Epithelial cell of umbilical artery (primary cell): ENCODE data around the gene BANP. TPM values are rescaled to one million over a fixed set of nuclear protein-coding genes. Genes with fewer than 3 reads are reported as not detected.

Experiments
- total RNA-seq: library from RNA; depleted of rRNA; stranded (reverse); fragments of >200 nt; gene quantifications from 2 replicates; pipeline ENCODE4 v1.2.3, GENCODE V29; 2014

Gene BANP
- 17.2 and 40.9 TPM in 2 replicates for total RNA-seq

DNA sequence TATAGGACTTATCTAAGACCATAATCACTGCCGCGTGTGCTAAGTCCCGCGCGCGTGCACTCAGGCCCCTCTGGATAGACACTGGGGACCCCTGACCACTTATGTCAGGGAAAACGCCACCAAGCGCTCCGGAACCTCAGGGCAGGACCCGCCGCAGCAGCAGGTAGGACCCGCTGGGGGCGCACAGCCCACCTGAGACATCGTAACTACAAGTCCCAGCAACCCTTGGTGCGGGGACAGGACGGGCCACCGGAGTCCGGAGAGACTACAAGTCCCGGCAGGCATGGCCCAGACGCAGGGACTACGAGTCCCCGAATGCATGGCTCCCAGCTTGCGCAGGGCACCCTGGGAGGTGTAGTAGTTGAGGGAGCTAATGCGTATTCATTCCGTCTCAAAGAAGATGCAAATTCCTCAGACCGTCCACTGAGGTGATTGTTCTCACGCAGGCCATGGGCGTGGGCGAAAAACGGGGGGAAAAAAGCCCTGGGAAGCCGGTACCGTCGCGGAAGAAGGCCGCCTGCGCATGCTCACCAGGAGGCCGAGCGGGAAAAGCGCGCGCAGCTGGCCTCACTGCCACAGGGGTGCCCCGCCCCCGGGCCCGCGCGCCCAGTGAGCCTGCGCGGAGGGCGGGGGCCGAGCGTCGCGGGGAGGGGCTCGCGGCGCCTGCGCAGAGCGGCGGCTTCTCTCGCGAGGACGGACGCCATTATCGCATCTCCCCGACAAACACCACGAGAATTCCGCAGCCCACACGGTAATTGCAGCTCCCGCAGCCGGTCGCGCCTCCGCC, at the start of gene BANP:
Gene BANP (plus strand): TSS at position 670 of the 787 bp plus-strand sequence. CDS start 23,682 bp downstream, outside the sequence.

GRCh38 chr16:87936375-87937230, 14.6 kb upstream of the BANP start, which contains the start of gene CA5A:
CA5A (minus strand) TSS chr16:87936529; CDS start chr16:87936450, 79 bp downstream.

Other genes with a start within 250 kb of the BANP start
- gene KLHDC4, start 185.4 kb upstream of the BANP start, total RNA-seq = 24.0 and 36.8 TPM in 2 replicates
- gene SLC7A5, start 81.9 kb upstream of the BANP start, total RNA-seq = 8.1 and 12.8 TPM in 2 replicates
- gene CA5A, start 14.9 kb upstream of the BANP start, total RNA-seq = not detected in 2 replicates